Measurements from ENCODE around the gene SPINK1.

GRCh38 chr5:147852365-147852764 lies 20.9 kb upstream of the SPINK1 start:
- TF ChIP-seq CTBP1 (IDR thresholded peaks at IDR 0.05; ENCODE audit: borderline replicate concordance) (no peak), SP1 (IDR thresholded peaks at IDR 0.05) (no peak), TARDBP (IDR thresholded peaks at IDR 0.05) (no peak), FOXM1 (IDR thresholded peaks at IDR 0.05; ENCODE audit: borderline replicate concordance) (no peak)
